H9 (cell line): ENCODE measurements around the gene SH3TC2. TPM values are rescaled to one million over a fixed set of nuclear protein-coding genes. Genes with fewer than 3 reads are reported as not detected.

Source experiments
- DNase-seq: peaks from one replicate; pipeline ENCODE4 v3.0.0-alpha.2; 2017
- H2AFZ ChIP-seq: one replicate; pipeline ENCODE4 v1.6.1; 2013; ENCODE audit warnings: mild to moderate bottlenecking, low read length, control low read depth, moderate library complexity
- H2AK5ac ChIP-seq: 2 replicates; pipeline ENCODE4 v1.6.1; 2013; ENCODE audit warnings: low read length, control low read depth, mixed read lengths; ENCODE audit not compliant: insufficient read length
- H2BK120ac ChIP-seq: one replicate; pipeline ENCODE4 v1.6.1; 2013; ENCODE audit warnings: low read depth, mild to moderate bottlenecking, low read length, control low read depth, inconsistent platforms; ENCODE audit not compliant: poor library complexity, severe bottlenecking
- H2BK12ac ChIP-seq: 2 replicates; pipeline ENCODE4 v1.6.1; 2013; ENCODE audit warnings: low read length, control low read depth, mixed read lengths, low read depth; ENCODE audit not compliant: insufficient read length
- H2BK15ac ChIP-seq: 2 replicates; pipeline ENCODE4 v1.6.1; 2013; ENCODE audit warnings: low read depth, low read length, control low read depth
- H2BK20ac ChIP-seq: one replicate; pipeline ENCODE4 v1.6.1; 2013; ENCODE audit warnings: low read depth, mild to moderate bottlenecking, low read length, control low read depth, inconsistent platforms; ENCODE audit not compliant: poor library complexity, severe bottlenecking
- H2BK5ac ChIP-seq: 2 replicates; pipeline ENCODE4 v1.6.1; 2013; ENCODE audit warnings: low read length, control low read depth, mixed read lengths; ENCODE audit not compliant: insufficient read length
- H3K14ac ChIP-seq: 2 replicates; pipeline ENCODE4 v1.6.1; 2013; ENCODE audit warnings: low read length, control low read depth; ENCODE audit not compliant: insufficient read depth
- H3K18ac ChIP-seq: 2 replicates; pipeline ENCODE4 v1.6.1; 2013; ENCODE audit warnings: low read depth, mild to moderate bottlenecking, mixed read lengths, low read length, control low read depth; ENCODE audit not compliant: insufficient read length
- H3K23ac ChIP-seq: 2 replicates; pipeline ENCODE4 v1.6.1; 2013; ENCODE audit warnings: low read length, control low read depth, mixed read lengths, low read depth; ENCODE audit not compliant: insufficient read length
- H3K23me2 ChIP-seq: 2 replicates; pipeline ENCODE4 v1.6.1; 2013; ENCODE audit warnings: low read depth, mild to moderate bottlenecking, mixed read lengths, low read length, control low read depth; ENCODE audit not compliant: insufficient read length, poor library complexity, severe bottlenecking
- H3K27ac ChIP-seq: 2 replicates; pipeline ENCODE4 v1.5.1; 2013; ENCODE audit warnings: low read length, control low read depth, mixed read lengths, low read depth; ENCODE audit not compliant: insufficient read length
- H3K27me3 ChIP-seq: 2 replicates; pipeline ENCODE4 v1.6.1; 2013; ENCODE audit warnings: low read length, control low read depth, inconsistent platforms; ENCODE audit not compliant: insufficient read depth
- H3K4ac ChIP-seq: 2 replicates; pipeline ENCODE4 v1.6.1; 2013; ENCODE audit warnings: low read depth, mild to moderate bottlenecking, control low read depth, inconsistent platforms, low read length, moderate library complexity
- H3K4me1 ChIP-seq: 2 replicates; pipeline ENCODE4 v1.6.1; 2013; ENCODE audit warnings: low read length, control low read depth, inconsistent platforms; ENCODE audit not compliant: insufficient read depth
- H3K4me2 ChIP-seq: 2 replicates; pipeline ENCODE4 v1.6.1; 2013; ENCODE audit warnings: low read length, control low read depth, mixed read lengths; ENCODE audit not compliant: insufficient read length, insufficient read depth
- H3K56ac ChIP-seq: 2 replicates; pipeline ENCODE4 v1.6.1; 2013; ENCODE audit warnings: low read depth, mild to moderate bottlenecking, mixed read lengths, low read length, control low read depth; ENCODE audit not compliant: insufficient read length
- H3K79me1 ChIP-seq: 2 replicates; pipeline ENCODE4 v1.6.1; 2013; ENCODE audit warnings: low read depth, mild to moderate bottlenecking, moderate library complexity, low read length, control low read depth, inconsistent platforms; ENCODE audit not compliant: insufficient read depth, poor library complexity, severe bottlenecking
- H3K79me2 ChIP-seq: 2 replicates; pipeline ENCODE4 v1.6.1; 2013; ENCODE audit warnings: low read length, control low read depth, inconsistent platforms; ENCODE audit not compliant: insufficient read depth
- H3K9ac ChIP-seq: 2 replicates; pipeline ENCODE4 v1.6.1; 2013; ENCODE audit warnings: low read length, control low read depth, mixed read lengths; ENCODE audit not compliant: insufficient read length; ENCODE audit errors: extremely low read depth
- H3K9me3 ChIP-seq: one replicate; pipeline ENCODE4 v1.6.1; 2013; ENCODE audit warnings: low read depth, low read length, inconsistent platforms; ENCODE audit not compliant: control insufficient read depth
- H3T11ph ChIP-seq: one replicate; pipeline ENCODE4 v1.6.1; 2013; ENCODE audit warnings: mild to moderate bottlenecking, low read length, control low read depth, inconsistent platforms
- H4K20me1 ChIP-seq: one replicate; pipeline ENCODE4 v1.6.1; 2013; ENCODE audit not compliant: control insufficient read depth, insufficient read length, insufficient read depth
- H4K5ac ChIP-seq: 2 replicates; pipeline ENCODE4 v1.6.1; 2013; ENCODE audit warnings: low read depth, mild to moderate bottlenecking, mixed read lengths, low read length, control low read depth; ENCODE audit not compliant: insufficient read length
- H4K8ac ChIP-seq: replicated peaks from 2 replicates; pipeline ENCODE4 v1.6.1; 2013; ENCODE audit warnings: low read length, control low read depth, mixed read lengths, low read depth; ENCODE audit not compliant: insufficient read length
- H4K91ac ChIP-seq: 2 replicates; pipeline ENCODE4 v1.6.1; 2013; ENCODE audit warnings: low read depth, mild to moderate bottlenecking, moderate library complexity, mixed read lengths, low read length, control low read depth; ENCODE audit not compliant: insufficient read length
- H3K27ac Mint-ChIP-seq, 3 experiments: 2 replicates in 2 of 3; 3 replicates in 1 of 3; pipeline ENCODE4 v1.8.0; 2020 to 2021; ENCODE audit warnings: mixed read lengths in 3 of 3, mild to moderate bottlenecking in 1 of 3, moderate library complexity in 1 of 3
- H3K27me3 Mint-ChIP-seq: 2 replicates; pipeline ENCODE4 v1.8.0; 2021; ENCODE audit warnings: low read depth, mild to moderate bottlenecking, moderate library complexity, mixed read lengths
- H3K36me3 Mint-ChIP-seq, 3 experiments: 2 replicates in 2 of 3; 3 replicates in 1 of 3; pipeline ENCODE4 v1.8.0; 2020 to 2021; ENCODE audit warnings: low read depth in 3 of 3, mixed read lengths in 3 of 3; ENCODE audit not compliant: insufficient read depth in 1 of 3
- H3K4me1 Mint-ChIP-seq, 2 experiments: 2 replicates each; pipeline ENCODE4 v1.8.0; 2020; ENCODE audit warnings: mixed read lengths in 2 of 2
- H3K4me3 Mint-ChIP-seq, 2 experiments: 2 replicates in 1 of 2; 3 replicates in 1 of 2; pipeline ENCODE4 v1.8.0; 2020 to 2021; ENCODE audit warnings: mild to moderate bottlenecking in 2 of 2, mixed read lengths in 2 of 2, moderate library complexity in 1 of 2
- H3K9me3 Mint-ChIP-seq, 2 experiments: 2 replicates in 1 of 2; 3 replicates in 1 of 2; pipeline ENCODE4 v1.8.0; 2020; ENCODE audit warnings: mild to moderate bottlenecking in 2 of 2, mixed read lengths in 2 of 2, moderate library complexity in 1 of 2
- WGBS: extraction: QIAGEN DNeasy Blood & Tissue Kit; methylation state at CpG from one replicate; pipeline ENCODE4 v1.1.7; 2013; ENCODE audit warnings: missing lambda C conversion rate, low lambda C conversion rate, mixed read lengths; ENCODE audit not compliant: insufficient read length; ENCODE audit errors: extremely low coverage; 5-methylcytosine and 5-hydroxymethylcytosine counted together
- total RNA-seq: library from RNA; stranded (reverse); gene quantifications from 2 replicates; pipeline ENCODE4 v1.2.1, GENCODE V29; 2021
- TF ChIP-seq, protein P1 (sequence below): fragments of 200-600 bp; sonication (generic); conservative IDR thresholded peaks from 3 replicates; pipeline ENCODE4 v1.8.0; 2021; ENCODE audit warnings: antibody characterized with exemption, mild to moderate bottlenecking

Gene SH3TC2
- total RNA-seq, 1 experiment from 2014 or later, result not detected

- no peaks in the 10 kb centered on the region for H3K79me1 ChIP-seq
- no peaks in the 10 kb centered on the region for H3K27me3 ChIP-seq
- H2BK5ac ChIP-seq, result no peak overlapping the region
- no peaks in the 10 kb centered on the region for H4K20me1 ChIP-seq
- no peak overlapping the region for H2BK20ac ChIP-seq
- H3K27ac ChIP-seq, result no peak overlapping the region
- no peak overlapping the region for H2BK15ac ChIP-seq
- DNase-seq, result no peak
- peak overlapping the region; percentile 35 for H4K8ac ChIP-seq
- no peaks in the 10 kb centered on the region for H3K79me2 ChIP-seq
- Mint-ChIP-seq H3K9me3 (no peaks in the 10 kb centered on the region), H3K27ac (peak overlapping the region in 1 of 3 experiments; percentile 13; a peak in 1 of 7 replicates), H3K4me1 (no peaks in the 10 kb centered on the region), H3K4me3 (no peak overlapping the region), H3K27me3 (peaks cover 3% of the 10 kb centered on the region; the same call in 1 of the 2 replicates), H3K36me3 (no peaks in the 10 kb centered on the region)
- H4K5ac ChIP-seq, result no peak overlapping the region
- no peak overlapping the region for H3K9ac ChIP-seq
- no peak overlapping the region for H3K4ac ChIP-seq
- no peak overlapping the region for H4K91ac ChIP-seq
- TF ChIP-seq, protein P1, sequence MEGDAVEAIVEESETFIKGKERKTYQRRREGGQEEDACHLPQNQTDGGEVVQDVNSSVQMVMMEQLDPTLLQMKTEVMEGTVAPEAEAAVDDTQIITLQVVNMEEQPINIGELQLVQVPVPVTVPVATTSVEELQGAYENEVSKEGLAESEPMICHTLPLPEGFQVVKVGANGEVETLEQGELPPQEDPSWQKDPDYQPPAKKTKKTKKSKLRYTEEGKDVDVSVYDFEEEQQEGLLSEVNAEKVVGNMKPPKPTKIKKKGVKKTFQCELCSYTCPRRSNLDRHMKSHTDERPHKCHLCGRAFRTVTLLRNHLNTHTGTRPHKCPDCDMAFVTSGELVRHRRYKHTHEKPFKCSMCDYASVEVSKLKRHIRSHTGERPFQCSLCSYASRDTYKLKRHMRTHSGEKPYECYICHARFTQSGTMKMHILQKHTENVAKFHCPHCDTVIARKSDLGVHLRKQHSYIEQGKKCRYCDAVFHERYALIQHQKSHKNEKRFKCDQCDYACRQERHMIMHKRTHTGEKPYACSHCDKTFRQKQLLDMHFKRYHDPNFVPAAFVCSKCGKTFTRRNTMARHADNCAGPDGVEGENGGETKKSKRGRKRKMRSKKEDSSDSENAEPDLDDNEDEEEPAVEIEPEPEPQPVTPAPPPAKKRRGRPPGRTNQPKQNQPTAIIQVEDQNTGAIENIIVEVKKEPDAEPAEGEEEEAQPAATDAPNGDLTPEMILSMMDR, result no peak
- H3K4me1 ChIP-seq, result no peaks in the 10 kb centered on the region
- H3K14ac ChIP-seq, result no peak overlapping the region
- H3K23ac ChIP-seq, result no peak overlapping the region
- H2BK12ac ChIP-seq, result no peak overlapping the region
- H3K9me3 ChIP-seq, result no peaks in the 10 kb centered on the region
- no peak overlapping the region for H3K4me2 ChIP-seq
- no peak overlapping the region for H3K56ac ChIP-seq
- H2BK120ac ChIP-seq, result no peak overlapping the region
- no peak overlapping the region for H3T11ph ChIP-seq
- no peak overlapping the region for H2AFZ ChIP-seq
- no peak overlapping the region for H3K18ac ChIP-seq
- WGBS, result no CpG with 5 or more reads among the region's 6 CpGs
- H2AK5ac ChIP-seq, result no peak overlapping the region
- H3K23me2 ChIP-seq, result no peaks in the 10 kb centered on the region
Observed at GRCh38 chr5:149038336-149039080, 24.4 kb downstream of the SH3TC2 start.
